Suppressor macrophage treated with lipopolysaccharide for 1 hour (primary cell): ENCODE data around the gene LYPD3.
A peak's percentile ranks its signal among the peaks of the same experiment; 100 is the strongest.

Experiments
- DNase-seq, 3 donors: peaks; one replicate each; pipeline ENCODE4 v3.0.0-alpha.2; 2020 to 2022

LYPD3 gene

GRCh38 chr19:43485951-43486350 is 20.5 kb upstream of the LYPD3 start:
- peak; percentile 31 to 37 (median 34) for DNase-seq

- DNase-seq: no peak
These were observed 17.9 kb upstream of the LYPD3 start for GRCh38 chr19:43483281-43483680.

- no peak for DNase-seq
These were observed 16.8 kb upstream of the LYPD3 start for GRCh38 chr19:43482193-43482592.

GRCh38 chr19:43481701-43482100 is 16.3 kb upstream of the LYPD3 start:
- no peak for DNase-seq

- no peak for DNase-seq
These were observed 15.2 kb upstream of the LYPD3 start for GRCh38 chr19:43480574-43480973.

- no peak for DNase-seq
These were observed 14.7 kb upstream of the LYPD3 start for GRCh38 chr19:43479961-43480561.

GRCh38 chr19:43479226-43479625 is 13.8 kb upstream of the LYPD3 start:
- DNase-seq: no peak

- no peak for DNase-seq
These were observed 12.9 kb upstream of the LYPD3 start for GRCh38 chr19:43478323-43478722.

GRCh38 chr19:43476606-43477005 is 11.2 kb upstream of the LYPD3 start:
- no peak for DNase-seq

- peak; percentile 97 to 99 (median 97) for DNase-seq
These were observed 9.7 kb upstream of the LYPD3 start for GRCh38 chr19:43474986-43475705.

- DNase-seq: no peak
These were observed 9.1 kb upstream of the LYPD3 start for GRCh38 chr19:43474487-43474886.

- no peak for DNase-seq
These were observed 5.7 kb upstream of the LYPD3 start for GRCh38 chr19:43471091-43471490.

- DNase-seq: no peak
These were observed 4.9 kb upstream of the LYPD3 start for GRCh38 chr19:43470288-43470687.

GRCh38 chr19:43469160-43469480 is 3.7 kb upstream of the LYPD3 start:
- DNase-seq: no peak

GRCh38 chr19:43468354-43469159 is 3.1 kb upstream of the LYPD3 start:
- no peak for DNase-seq

GRCh38 chr19:43467730-43468129 is 2.3 kb upstream of the LYPD3 start:
- DNase-seq: peak; percentile 30 to 59 (median 56)

- DNase-seq: no peak
These were observed 1.9 kb upstream of the LYPD3 start for GRCh38 chr19:43467276-43467675.

- no peak for DNase-seq
These were observed 1.4 kb upstream of the LYPD3 start for GRCh38 chr19:43466793-43467192.

- DNase-seq: peak in 2 of 3 donors; percentile 68 to 81
These were observed 1.2 kb downstream of the LYPD3 start for GRCh38 chr19:43464134-43464775.

- DNase-seq: peak; percentile 95 to 98 (median 98)
These were observed 1.9 kb downstream of the LYPD3 start for GRCh38 chr19:43463381-43464133.

- DNase-seq: no peak
These were observed 2.5 kb downstream of the LYPD3 start for GRCh38 chr19:43462785-43463380.

GRCh38 chr19:43462383-43462782 is 3.0 kb downstream of the LYPD3 start:
- DNase-seq: no peak
